Progenitor cell of endocrine pancreas (in vitro differentiated cells): ENCODE data around the gene LAMA3. TPM values are rescaled to one million over a fixed set of nuclear protein-coding genes. Genes with fewer than 3 reads are reported as not detected.
"Not testable (repeated sequence)": the region's sequence is repeated elsewhere in the genome, so short reads cannot be mapped to it uniquely, and the experiment has no call there.

Source experiments
- DNase-seq: peaks from one replicate; pipeline ENCODE4 v3.0.0; 2021; ENCODE audit warnings: low spot score; ENCODE audit not compliant: unreplicated experiment
- H3K27ac Mint-ChIP-seq: 2 replicates; pipeline ENCODE4 v1.8.0; 2021; ENCODE audit warnings: mild to moderate bottlenecking, moderate library complexity, mixed read lengths
- H3K27me3 Mint-ChIP-seq: 2 replicates; pipeline ENCODE4 v1.8.0; 2021; ENCODE audit warnings: mixed read lengths
- H3K36me3 Mint-ChIP-seq: 2 replicates; pipeline ENCODE4 v1.8.0; 2022; ENCODE audit warnings: mixed read lengths; ENCODE audit not compliant: insufficient read depth
- H3K4me1 Mint-ChIP-seq: 2 replicates; pipeline ENCODE4 v1.8.0; 2021; ENCODE audit warnings: low read depth, mixed read lengths
- H3K4me3 Mint-ChIP-seq: 2 replicates; pipeline ENCODE4 v1.8.0; 2021; ENCODE audit warnings: low read depth, mild to moderate bottlenecking, moderate library complexity, mixed read lengths
- H3K9me3 Mint-ChIP-seq: 2 replicates; pipeline ENCODE4 v1.8.0; 2021; ENCODE audit warnings: low read depth, mixed read lengths
- total RNA-seq: library from RNA; stranded (reverse); gene quantifications from 2 replicates; pipeline ENCODE4 v1.2.1, GENCODE V29; 2021
- TF ChIP-seq, protein P1 (sequence below): fragments of 200-600 bp; sonication (generic); IDR thresholded peaks from one replicate; pipeline ENCODE4 v1.5.0; 2021; ENCODE audit warnings: antibody characterized with exemption, mild to moderate bottlenecking; ENCODE audit not compliant: unreplicated experiment

Gene LAMA3
- total RNA-seq, 1 donor from 2014 or later: 0.84 TPM

GRCh38 chr18:23731861-23732260, 42.6 kb downstream of the LAMA3 start:
- TF ChIP-seq, protein P1, sequence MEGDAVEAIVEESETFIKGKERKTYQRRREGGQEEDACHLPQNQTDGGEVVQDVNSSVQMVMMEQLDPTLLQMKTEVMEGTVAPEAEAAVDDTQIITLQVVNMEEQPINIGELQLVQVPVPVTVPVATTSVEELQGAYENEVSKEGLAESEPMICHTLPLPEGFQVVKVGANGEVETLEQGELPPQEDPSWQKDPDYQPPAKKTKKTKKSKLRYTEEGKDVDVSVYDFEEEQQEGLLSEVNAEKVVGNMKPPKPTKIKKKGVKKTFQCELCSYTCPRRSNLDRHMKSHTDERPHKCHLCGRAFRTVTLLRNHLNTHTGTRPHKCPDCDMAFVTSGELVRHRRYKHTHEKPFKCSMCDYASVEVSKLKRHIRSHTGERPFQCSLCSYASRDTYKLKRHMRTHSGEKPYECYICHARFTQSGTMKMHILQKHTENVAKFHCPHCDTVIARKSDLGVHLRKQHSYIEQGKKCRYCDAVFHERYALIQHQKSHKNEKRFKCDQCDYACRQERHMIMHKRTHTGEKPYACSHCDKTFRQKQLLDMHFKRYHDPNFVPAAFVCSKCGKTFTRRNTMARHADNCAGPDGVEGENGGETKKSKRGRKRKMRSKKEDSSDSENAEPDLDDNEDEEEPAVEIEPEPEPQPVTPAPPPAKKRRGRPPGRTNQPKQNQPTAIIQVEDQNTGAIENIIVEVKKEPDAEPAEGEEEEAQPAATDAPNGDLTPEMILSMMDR: no peak
- Mint-ChIP-seq H3K4me3 (no peak overlapping the region), H3K9me3 (no peaks in the 10 kb centered on the region), H3K27me3 (peaks cover 23% of the 10 kb centered on the region), H3K36me3 (no peaks in the 10 kb centered on the region), H3K27ac (no peak overlapping the region), H3K4me1 (peaks cover 1% of the 10 kb centered on the region)
- DNase-seq: no peak

DNA sequence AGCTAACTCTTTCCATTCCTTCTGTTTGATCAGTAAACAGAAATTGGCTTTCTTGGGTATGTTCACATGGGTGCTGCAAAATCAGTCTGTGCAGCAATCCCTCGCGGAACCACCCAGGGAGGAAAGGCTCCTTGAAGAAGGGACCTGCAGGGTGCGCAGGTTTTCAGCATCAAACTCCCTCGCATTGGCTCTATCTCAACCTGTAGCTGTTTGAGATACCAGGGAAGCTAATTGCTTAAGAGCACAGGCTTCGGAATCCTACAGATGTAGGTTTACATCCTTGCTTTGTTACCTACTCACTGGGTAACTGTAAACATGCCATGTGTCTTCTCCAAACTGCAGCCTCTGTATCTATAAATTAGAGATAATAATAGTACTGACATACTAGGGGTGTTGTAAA, 43.2 kb downstream of the LAMA3 start:
- Mint-ChIP-seq H3K4me3 (no peak overlapping the region), H3K27ac (no peak overlapping the region), H3K27me3 (peaks cover 24% of the 10 kb centered on the region), H3K4me1 (peaks cover 1% of the 10 kb centered on the region), H3K36me3 (no peaks in the 10 kb centered on the region), H3K9me3 (no peaks in the 10 kb centered on the region)
- DNase-seq: no peak
- TF ChIP-seq, protein P1: no peak

- not testable (repeated sequence) for H3K36me3 Mint-ChIP-seq, DNase-seq, H3K27ac Mint-ChIP-seq, H3K4me3 Mint-ChIP-seq, H3K9me3 Mint-ChIP-seq, H3K4me1 Mint-ChIP-seq
- peaks cover 32% of the 10 kb centered on the region for H3K27me3 Mint-ChIP-seq
These were observed 44.0 kb downstream of the LAMA3 start for GRCh38 chr18:23733265-23733664.

- TF ChIP-seq, protein P1: no peak
- no peak for DNase-seq
- Mint-ChIP-seq H3K4me1 (peaks cover 1% of the 10 kb centered on the region), H3K27ac (no peak overlapping the region), H3K4me3 (no peak overlapping the region), H3K27me3 (peaks cover 33% of the 10 kb centered on the region), H3K36me3 (no peaks in the 10 kb centered on the region), H3K9me3 (no peaks in the 10 kb centered on the region)
These were observed 44.6 kb downstream of the LAMA3 start for GRCh38 chr18:23733895-23734294.

GRCh38 chr18:23735021-23735464, 45.8 kb downstream of the LAMA3 start:
- H3K36me3 Mint-ChIP-seq: no peaks in the 10 kb centered on the region
- H3K9me3 Mint-ChIP-seq: no peaks in the 10 kb centered on the region
- DNase-seq: no peak
- H3K4me1 Mint-ChIP-seq: peaks cover 1% of the 10 kb centered on the region
- no peak overlapping the region for H3K4me3 Mint-ChIP-seq
- no peak overlapping the region for H3K27ac Mint-ChIP-seq
- TF ChIP-seq, protein P1: no peak
- H3K27me3 Mint-ChIP-seq: peaks cover 39% of the 10 kb centered on the region

DNA sequence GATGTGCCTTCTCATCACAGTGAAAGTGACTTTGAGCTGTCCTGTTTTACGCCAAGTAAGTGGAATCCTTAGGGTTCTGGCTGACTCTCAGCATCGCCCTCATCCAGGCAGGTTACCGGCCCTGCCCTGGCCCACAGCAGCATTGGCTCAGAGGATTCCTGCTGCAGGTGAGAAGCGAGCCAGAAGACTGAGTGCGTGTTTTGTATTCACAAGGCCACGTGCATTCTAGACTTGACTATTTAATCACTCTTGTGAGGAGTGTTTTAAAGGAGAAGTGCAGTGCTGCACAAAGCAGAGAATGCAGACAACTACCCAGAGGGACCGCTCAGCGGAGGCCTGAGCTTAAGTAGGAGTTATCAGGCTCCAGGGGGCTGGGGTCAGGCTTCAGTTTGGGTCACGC, 48.3 kb downstream of the LAMA3 start:
- DNase-seq: no peak
- H3K4me3 Mint-ChIP-seq: no peak overlapping the region
- peaks cover 30% of the 10 kb centered on the region for H3K27me3 Mint-ChIP-seq
- H3K9me3 Mint-ChIP-seq: no peaks in the 10 kb centered on the region
- no peaks in the 10 kb centered on the region for H3K36me3 Mint-ChIP-seq
- TF ChIP-seq, protein P1: no peak
- no peaks in the 10 kb centered on the region for H3K4me1 Mint-ChIP-seq
- no peak overlapping the region for H3K27ac Mint-ChIP-seq
